GM23338 (cell line): ENCODE data around the gene RAB40C. TPM values are rescaled to one million over a fixed set of nuclear protein-coding genes. Genes with fewer than 3 reads are reported as not detected.
A peak's percentile ranks its signal among the peaks of the same experiment; 100 is the strongest.

Source experiments
- ATAC-seq: fragments of 200-7000 bp; cut with Tn5 transposase; 3 replicates; pipeline ENCODE4 v1.9.1; 2020
- DNase-seq: peaks from one replicate; pipeline ENCODE4 v3.0.0-alpha.2; 2015; ENCODE audit warnings: low spot score
- H2AFZ ChIP-seq: fragments of 200-600 bp; sonication (generic); 2 replicates; pipeline ENCODE4 v1.8.0; 2016; ENCODE audit warnings: antibody characterized with exemption, mild to moderate bottlenecking, moderate library complexity
- H3F3A ChIP-seq: fragments of 200-600 bp; sonication (generic); replicated peaks from 2 replicates; pipeline ENCODE4 v1.8.0; 2017; ENCODE audit warnings: antibody characterized with exemption, mixed run types, low read depth
- H3K27ac ChIP-seq: fragments of 200-600 bp; sonication (generic); 2 replicates; pipeline ENCODE4 v1.6.1; 2016; ENCODE audit warnings: low read depth
- H3K27me3 ChIP-seq: fragments of 200-600 bp; sonication (generic); 2 replicates; pipeline ENCODE4 v1.8.0; 2016; ENCODE audit warnings: mild to moderate bottlenecking, mixed run types, moderate library complexity; ENCODE audit not compliant: insufficient read depth
- H3K36me3 ChIP-seq: fragments of 200-600 bp; sonication (generic); 2 replicates; pipeline ENCODE4 v1.8.0; 2016; ENCODE audit warnings: mild to moderate bottlenecking; ENCODE audit not compliant: insufficient read depth
- H3K4me1 ChIP-seq: fragments of 200-600 bp; sonication (generic); 2 replicates; pipeline ENCODE4 v1.8.0; 2016; ENCODE audit warnings: mild to moderate bottlenecking, moderate library complexity; ENCODE audit not compliant: insufficient read depth
- H3K4me2 ChIP-seq: fragments of 200-600 bp; sonication (generic); 2 replicates; pipeline ENCODE4 v1.7.1; 2017; ENCODE audit warnings: mixed run types
- H3K4me3 ChIP-seq: fragments of 200-600 bp; sonication (generic); 2 replicates; pipeline ENCODE4 v1.6.1; 2016; ENCODE audit warnings: mixed run types
- H3K79me2 ChIP-seq: fragments of 200-600 bp; sonication (generic); replicated peaks from 2 replicates; pipeline ENCODE4 v1.8.0; 2017; ENCODE audit warnings: mild to moderate bottlenecking; ENCODE audit not compliant: insufficient read depth
- H3K9me2 ChIP-seq: fragments of 200-600 bp; sonication (generic); 2 replicates; pipeline ENCODE4 v1.8.0; 2017; ENCODE audit not compliant: insufficient read depth
- H4K20me1 ChIP-seq: fragments of 200-600 bp; sonication (generic); replicated peaks from 2 replicates; pipeline ENCODE4 v1.8.0; 2017; ENCODE audit warnings: mild to moderate bottlenecking; ENCODE audit not compliant: insufficient read depth
- H3K27ac Mint-ChIP-seq: 2 replicates; pipeline ENCODE4 v1.8.0; 2020; ENCODE audit warnings: inconsistent platforms, mild to moderate bottlenecking, moderate library complexity, mixed read lengths
- H3K27me3 Mint-ChIP-seq: 3 replicates; pipeline ENCODE4 v1.8.0; 2022; ENCODE audit warnings: low read depth, mild to moderate bottlenecking, moderate library complexity, mixed read lengths, inconsistent platforms; ENCODE audit not compliant: insufficient read depth, poor library complexity
- H3K36me3 Mint-ChIP-seq: 3 replicates; pipeline ENCODE4 v1.8.0; 2021; ENCODE audit warnings: low read depth, mild to moderate bottlenecking, inconsistent platforms, moderate library complexity, mixed read lengths
- H3K4me1 Mint-ChIP-seq: 3 replicates; pipeline ENCODE4 v1.8.0; 2020; ENCODE audit warnings: mild to moderate bottlenecking, inconsistent platforms, mixed read lengths
- H3K4me3 Mint-ChIP-seq: 3 replicates; pipeline ENCODE4 v1.8.0; 2021; ENCODE audit warnings: moderate library complexity, mild to moderate bottlenecking, inconsistent platforms, mixed read lengths
- H3K9me3 Mint-ChIP-seq: 3 replicates; pipeline ENCODE4 v1.8.0; 2020; ENCODE audit warnings: moderate library complexity, mild to moderate bottlenecking, inconsistent platforms, mixed read lengths
- CREB1 ChIP-seq: fragments of 250-450 bp; sonication (Bioruptor Pico); IDR thresholded peaks from 2 replicates; pipeline ENCODE4 v1.5.0; 2020; ENCODE audit warnings: low read depth, mild to moderate bottlenecking, moderate library complexity
- EZH2 ChIP-seq: fragments of 200-600 bp; sonication (generic); IDR thresholded peaks from one replicate; pipeline ENCODE4 v1.8.0; 2017; ENCODE audit warnings: antibody characterized with exemption, mild to moderate bottlenecking, low read depth; ENCODE audit not compliant: unreplicated experiment
- NANOG ChIP-seq: IDR thresholded peaks from 2 replicates; pipeline ENCODE4 v1.6.1; 2016; ENCODE audit warnings: antibody characterized with exemption, borderline replicate concordance
- POLR2AphosphoS5 ChIP-seq: IDR thresholded peaks from 2 replicates; pipeline ENCODE4 v1.6.1; 2016; ENCODE audit warnings: antibody characterized with exemption, low read depth
- STAT1 ChIP-seq: IDR thresholded peaks from one replicate; pipeline ENCODE4 v1.6.1; 2016; ENCODE audit warnings: antibody characterized with exemption; ENCODE audit not compliant: unreplicated experiment
- polyA plus RNA-seq: library from polyadenylated mRNA; unstranded; fragments of >200 nt; fragmentation: Nextera tagmentation; extraction: Ambion mirVana; gene quantifications from 2 replicates; pipeline ENCODE4 v1.2.1, GENCODE V29; 2016
- total RNA-seq: library from RNA; depleted of rRNA; stranded (reverse); fragments of >200 nt; shearing (Covaris generic); gene quantifications from 2 replicates; pipeline ENCODE4 v1.2.3, GENCODE V29; 2014
- TF ChIP-seq, protein P1 (sequence below): fragments of 250-450 bp; sonication (Bioruptor Pico); IDR thresholded peaks from 2 replicates; pipeline ENCODE4 v1.5.0; 2020; ENCODE audit warnings: mild to moderate bottlenecking, moderate library complexity

RAB40C gene
- total and polyA plus RNA-seq, 2 experiments from 2014 or later: 11.2 to 24.6 TPM

DNA sequence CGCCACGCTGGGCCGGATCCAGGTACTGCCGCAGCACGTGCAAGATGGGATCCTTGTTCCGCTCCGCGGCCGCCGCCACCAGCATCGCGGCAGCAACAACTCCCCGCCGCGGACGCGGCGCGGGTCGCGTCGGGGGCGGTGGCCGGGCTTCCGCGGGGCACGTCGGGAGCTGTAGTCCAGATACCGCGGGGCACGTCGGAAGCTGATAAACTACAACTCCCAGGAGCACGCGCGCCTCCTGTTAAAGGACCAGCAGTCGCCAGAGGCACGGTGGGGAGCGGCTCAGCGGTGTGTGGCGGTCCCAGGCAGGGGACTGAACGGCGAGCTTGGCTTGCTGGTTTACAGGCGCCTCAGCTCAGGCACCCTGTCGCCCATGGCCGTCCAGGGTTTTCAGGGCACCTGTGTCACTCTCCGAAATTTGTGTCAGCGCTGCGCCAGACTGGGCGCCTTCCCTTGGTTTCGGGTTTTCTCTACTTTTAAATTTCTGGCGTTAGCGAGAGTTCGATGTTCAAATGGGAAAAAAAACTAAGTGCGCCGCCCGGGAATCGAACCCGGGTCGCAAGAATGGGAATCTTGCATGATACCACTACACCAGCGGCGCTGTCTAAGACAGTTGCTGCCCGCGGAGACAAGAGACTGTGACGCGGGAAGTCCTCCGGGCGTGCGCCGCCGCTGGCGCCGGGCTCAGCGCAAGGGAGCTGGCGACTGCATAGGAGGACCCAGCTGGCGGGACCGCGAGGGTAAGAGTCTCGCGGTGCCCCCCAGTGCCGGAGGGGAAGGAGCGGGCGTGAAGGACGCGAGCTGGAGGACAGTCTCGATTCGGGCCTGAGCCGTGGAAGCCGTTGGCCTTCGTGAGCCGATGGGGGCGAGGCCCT lies 46.6 kb downstream of the RAB40C start, which contains the start of gene METTL26 (continued):
- TF ChIP-seq, protein P1, sequence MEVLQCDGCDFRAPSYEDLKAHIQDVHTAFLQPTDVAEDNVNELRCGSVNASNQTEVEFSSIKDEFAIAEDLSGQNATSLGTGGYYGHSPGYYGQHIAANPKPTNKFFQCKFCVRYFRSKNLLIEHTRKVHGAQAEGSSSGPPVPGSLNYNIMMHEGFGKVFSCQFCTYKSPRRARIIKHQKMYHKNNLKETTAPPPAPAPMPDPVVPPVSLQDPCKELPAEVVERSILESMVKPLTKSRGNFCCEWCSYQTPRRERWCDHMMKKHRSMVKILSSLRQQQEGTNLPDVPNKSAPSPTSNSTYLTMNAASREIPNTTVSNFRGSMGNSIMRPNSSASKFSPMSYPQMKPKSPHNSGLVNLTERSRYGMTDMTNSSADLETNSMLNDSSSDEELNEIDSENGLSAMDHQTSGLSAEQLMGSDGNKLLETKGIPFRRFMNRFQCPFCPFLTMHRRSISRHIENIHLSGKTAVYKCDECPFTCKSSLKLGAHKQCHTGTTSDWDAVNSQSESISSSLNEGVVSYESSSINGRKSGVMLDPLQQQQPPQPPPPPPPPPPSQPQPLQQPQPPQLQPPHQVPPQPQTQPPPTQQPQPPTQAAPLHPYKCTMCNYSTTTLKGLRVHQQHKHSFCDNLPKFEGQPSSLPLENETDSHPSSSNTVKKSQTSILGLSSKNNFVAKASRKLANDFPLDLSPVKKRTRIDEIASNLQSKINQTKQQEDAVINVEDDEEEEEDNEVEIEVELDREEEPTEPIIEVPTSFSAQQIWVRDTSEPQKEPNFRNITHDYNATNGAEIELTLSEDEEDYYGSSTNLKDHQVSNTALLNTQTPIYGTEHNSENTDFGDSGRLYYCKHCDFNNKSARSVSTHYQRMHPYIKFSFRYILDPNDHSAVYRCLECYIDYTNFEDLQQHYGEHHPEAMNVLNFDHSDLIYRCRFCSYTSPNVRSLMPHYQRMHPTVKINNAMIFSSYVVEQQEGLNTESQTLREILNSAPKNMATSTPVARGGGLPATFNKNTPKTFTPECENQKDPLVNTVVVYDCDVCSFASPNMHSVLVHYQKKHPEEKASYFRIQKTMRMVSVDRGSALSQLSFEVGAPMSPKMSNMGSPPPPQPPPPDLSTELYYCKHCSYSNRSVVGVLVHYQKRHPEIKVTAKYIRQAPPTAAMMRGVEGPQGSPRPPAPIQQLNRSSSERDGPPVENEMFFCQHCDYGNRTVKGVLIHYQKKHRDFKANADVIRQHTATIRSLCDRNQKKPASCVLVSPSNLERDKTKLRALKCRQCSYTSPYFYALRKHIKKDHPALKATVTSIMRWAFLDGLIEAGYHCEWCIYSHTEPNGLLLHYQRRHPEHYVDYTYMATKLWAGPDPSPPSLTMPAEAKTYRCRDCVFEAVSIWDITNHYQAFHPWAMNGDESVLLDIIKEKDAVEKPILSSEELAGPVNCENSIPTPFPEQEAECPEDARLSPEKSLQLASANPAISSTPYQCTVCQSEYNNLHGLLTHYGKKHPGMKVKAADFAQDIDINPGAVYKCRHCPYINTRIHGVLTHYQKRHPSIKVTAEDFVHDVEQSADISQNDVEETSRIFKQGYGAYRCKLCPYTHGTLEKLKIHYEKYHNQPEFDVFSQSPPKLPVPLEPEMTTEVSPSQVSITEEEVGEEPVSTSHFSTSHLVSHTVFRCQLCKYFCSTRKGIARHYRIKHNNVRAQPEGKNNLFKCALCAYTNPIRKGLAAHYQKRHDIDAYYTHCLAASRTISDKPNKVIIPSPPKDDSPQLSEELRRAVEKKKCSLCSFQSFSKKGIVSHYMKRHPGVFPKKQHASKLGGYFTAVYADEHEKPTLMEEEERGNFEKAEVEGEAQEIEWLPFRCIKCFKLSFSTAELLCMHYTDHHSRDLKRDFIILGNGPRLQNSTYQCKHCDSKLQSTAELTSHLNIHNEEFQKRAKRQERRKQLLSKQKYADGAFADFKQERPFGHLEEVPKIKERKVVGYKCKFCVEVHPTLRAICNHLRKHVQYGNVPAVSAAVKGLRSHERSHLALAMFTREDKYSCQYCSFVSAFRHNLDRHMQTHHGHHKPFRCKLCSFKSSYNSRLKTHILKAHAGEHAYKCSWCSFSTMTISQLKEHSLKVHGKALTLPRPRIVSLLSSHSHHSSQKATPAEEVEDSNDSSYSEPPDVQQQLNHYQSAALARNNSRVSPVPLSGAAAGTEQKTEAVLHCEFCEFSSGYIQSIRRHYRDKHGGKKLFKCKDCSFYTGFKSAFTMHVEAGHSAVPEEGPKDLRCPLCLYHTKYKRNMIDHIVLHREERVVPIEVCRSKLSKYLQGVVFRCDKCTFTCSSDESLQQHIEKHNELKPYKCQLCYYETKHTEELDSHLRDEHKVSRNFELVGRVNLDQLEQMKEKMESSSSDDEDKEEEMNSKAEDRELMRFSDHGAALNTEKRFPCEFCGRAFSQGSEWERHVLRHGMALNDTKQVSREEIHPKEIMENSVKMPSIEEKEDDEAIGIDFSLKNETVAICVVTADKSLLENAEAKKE (CRISPR knock-in tag): no peak
- TF ChIP-seq NANOG (no peak), STAT1 (no peak), EZH2 (no peak), POLR2AphosphoS5 (peak; percentile 89), CREB1 (CRISPR knock-in tag) (peak; percentile 64; the same call in 1 of the 2 replicates)

GRCh38 chr16:637081-638018 lies 47.5 kb downstream of the RAB40C start:
- H3K27ac Mint-ChIP-seq: no peak overlapping the region
- Histone ChIP-seq H3K79me2 (no peaks in the 10 kb centered on the region; the same call in 1 of the 2 replicates), H4K20me1 (no peaks in the 10 kb centered on the region), H3K36me3 (no peaks in the 10 kb centered on the region), H3F3A (0 out of 2 replicates have a peak, but pooled peaks cover 6% of the 10 kb centered on the region), H3K27ac (peak overlapping the region; percentile 63; the same call in 1 of the 2 replicates), H3K9me2 (no peaks in the 10 kb centered on the region), H3K4me1 (peaks cover 19% of the 10 kb centered on the region), H3K4me3 (peak overlapping the region; percentile 95), H3K27me3 (no peaks in the 10 kb centered on the region), H2AFZ (peak overlapping the region; percentile 76; the same call in 1 of the 2 replicates), H3K4me2 (peak overlapping the region; percentile 97)
- peak; percentile 90 for DNase-seq
- peak; percentile 16 for ATAC-seq
- H3K27me3 Mint-ChIP-seq: peaks cover 12% of the 10 kb centered on the region
- peaks cover 20% of the 10 kb centered on the region for H3K4me1 Mint-ChIP-seq
- peaks cover 4% of the 10 kb centered on the region; the same call in 2 of the 3 replicates for H3K9me3 Mint-ChIP-seq
- TF ChIP-seq NANOG (no peak), POLR2AphosphoS5 (0 out of 2 replicates have a peak, but pooled peaks have one; percentile 23)
- no peaks in the 10 kb centered on the region for H3K36me3 Mint-ChIP-seq
- H3K4me3 Mint-ChIP-seq: peak overlapping the region; percentile 89
